Activated B cell treated with CpG ODN at 0.5 μM for 24 hours (primary cell): ENCODE measurements around the gene BABAM2. TPM values are rescaled to one million over a fixed set of nuclear protein-coding genes. Genes with fewer than 3 reads are reported as not detected.

Experiments
- ATAC-seq: fragments of 200-7000 bp; cut with Tn5 transposase; one replicate; pipeline ENCODE4 v1.10.0; 2021; ENCODE audit warnings: low read depth, mild to moderate bottlenecking, moderate library complexity
- CTCF ChIA-PET: fragments of 350-600 bp; sonication (Branson Sonifier 250); formaldehyde crosslinking; loops from one replicate; lab custom pipeline; 2021; ENCODE audit warnings: antibody characterized with exemption; lab: Charles Lee
- POLR2A ChIA-PET: fragments of 350-600 bp; sonication (Branson Sonifier 250); formaldehyde crosslinking; loops from one replicate; lab custom pipeline; 2021; ENCODE audit warnings: antibody characterized with exemption; lab: Charles Lee
- DNase-seq: peaks from one replicate; pipeline ENCODE4 v3.0.0; 2022
- H3K27ac Mint-ChIP-seq: one replicate; pipeline ENCODE4 v1.8.0; 2020; ENCODE audit warnings: mixed read lengths
- H3K27me3 Mint-ChIP-seq: one replicate; pipeline ENCODE4 v1.8.0; 2021; ENCODE audit warnings: mixed read lengths
- H3K36me3 Mint-ChIP-seq: one replicate; pipeline ENCODE4 v1.8.0; 2021; ENCODE audit warnings: low read depth, mixed read lengths
- H3K4me1 Mint-ChIP-seq: one replicate; pipeline ENCODE4 v1.8.0; 2021; ENCODE audit warnings: mixed read lengths
- H3K4me3 Mint-ChIP-seq: one replicate; pipeline ENCODE4 v1.8.0; 2020; ENCODE audit warnings: mild to moderate bottlenecking, mixed read lengths
- H3K9me3 Mint-ChIP-seq: one replicate; pipeline ENCODE4 v1.8.0; 2020; ENCODE audit warnings: mixed read lengths
- intact Hi-C: fragments of 100-400 bp; cut with micrococcal nuclease; formaldehyde crosslinking; loops from one replicate; pipeline ENCODE4 v1.15.1; 2024
- total RNA-seq: library from RNA; stranded (reverse); gene quantifications from 2 replicates; pipeline ENCODE4 v1.2.3, GENCODE V29; 2022
- TF ChIP-seq, protein P1 (sequence below): fragments of 200-600 bp; IDR thresholded peaks from one replicate; pipeline ENCODE4 v1.8.0; 2022; ENCODE audit warnings: antibody characterized with exemption, mild to moderate bottlenecking

The BABAM2 gene
- total RNA-seq, 1 donor from 2014 or later: 55.6 TPM

DNA sequence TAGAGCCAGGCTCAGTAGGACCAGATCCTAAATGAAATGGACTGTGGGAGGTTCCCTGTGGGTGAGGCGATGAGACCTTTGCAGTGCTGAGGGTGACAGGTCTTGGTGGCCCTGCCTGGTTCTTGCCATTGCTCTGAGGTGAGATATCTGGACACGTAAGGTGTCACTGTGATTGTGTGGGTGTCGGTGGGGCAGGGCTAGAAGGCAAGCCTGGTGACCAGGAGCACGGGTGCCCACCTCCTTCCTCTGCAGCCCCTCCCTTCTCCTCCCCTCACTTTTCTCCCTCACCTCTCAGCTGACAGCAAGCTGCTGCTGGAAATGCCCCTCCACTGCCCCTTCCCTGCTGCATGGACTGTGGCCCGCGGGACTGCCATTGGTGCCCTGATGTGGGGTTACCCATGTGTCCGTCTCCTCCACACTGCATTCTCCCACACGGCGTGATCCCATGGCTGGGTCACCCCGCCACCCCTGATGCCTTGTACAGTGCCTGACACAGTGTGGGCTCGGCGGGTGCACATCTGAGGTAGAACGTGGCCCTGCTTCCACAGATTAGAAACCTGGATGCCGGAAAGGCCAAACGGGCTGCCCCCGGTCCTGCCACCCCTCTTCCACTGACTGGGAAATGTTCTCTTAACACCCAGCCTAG lies 446.6 kb downstream of the BABAM2 start:
- intact Hi-C loops: no loop called here
- H3K27ac Mint-ChIP-seq: no peak overlapping the region
- TF ChIP-seq, protein P1, sequence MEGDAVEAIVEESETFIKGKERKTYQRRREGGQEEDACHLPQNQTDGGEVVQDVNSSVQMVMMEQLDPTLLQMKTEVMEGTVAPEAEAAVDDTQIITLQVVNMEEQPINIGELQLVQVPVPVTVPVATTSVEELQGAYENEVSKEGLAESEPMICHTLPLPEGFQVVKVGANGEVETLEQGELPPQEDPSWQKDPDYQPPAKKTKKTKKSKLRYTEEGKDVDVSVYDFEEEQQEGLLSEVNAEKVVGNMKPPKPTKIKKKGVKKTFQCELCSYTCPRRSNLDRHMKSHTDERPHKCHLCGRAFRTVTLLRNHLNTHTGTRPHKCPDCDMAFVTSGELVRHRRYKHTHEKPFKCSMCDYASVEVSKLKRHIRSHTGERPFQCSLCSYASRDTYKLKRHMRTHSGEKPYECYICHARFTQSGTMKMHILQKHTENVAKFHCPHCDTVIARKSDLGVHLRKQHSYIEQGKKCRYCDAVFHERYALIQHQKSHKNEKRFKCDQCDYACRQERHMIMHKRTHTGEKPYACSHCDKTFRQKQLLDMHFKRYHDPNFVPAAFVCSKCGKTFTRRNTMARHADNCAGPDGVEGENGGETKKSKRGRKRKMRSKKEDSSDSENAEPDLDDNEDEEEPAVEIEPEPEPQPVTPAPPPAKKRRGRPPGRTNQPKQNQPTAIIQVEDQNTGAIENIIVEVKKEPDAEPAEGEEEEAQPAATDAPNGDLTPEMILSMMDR: no peak
- H3K4me3 Mint-ChIP-seq: no peak overlapping the region
- ATAC-seq: no peak
- H3K36me3 Mint-ChIP-seq: peaks cover 14% of the 10 kb centered on the region
- ChIA-PET CTCF (no interaction called here), POLR2A (no interaction called here)
- DNase-seq: no peak
- H3K9me3 Mint-ChIP-seq: no peaks in the 10 kb centered on the region
- no peaks in the 10 kb centered on the region for H3K27me3 Mint-ChIP-seq
- no peaks in the 10 kb centered on the region for H3K4me1 Mint-ChIP-seq

DNA sequence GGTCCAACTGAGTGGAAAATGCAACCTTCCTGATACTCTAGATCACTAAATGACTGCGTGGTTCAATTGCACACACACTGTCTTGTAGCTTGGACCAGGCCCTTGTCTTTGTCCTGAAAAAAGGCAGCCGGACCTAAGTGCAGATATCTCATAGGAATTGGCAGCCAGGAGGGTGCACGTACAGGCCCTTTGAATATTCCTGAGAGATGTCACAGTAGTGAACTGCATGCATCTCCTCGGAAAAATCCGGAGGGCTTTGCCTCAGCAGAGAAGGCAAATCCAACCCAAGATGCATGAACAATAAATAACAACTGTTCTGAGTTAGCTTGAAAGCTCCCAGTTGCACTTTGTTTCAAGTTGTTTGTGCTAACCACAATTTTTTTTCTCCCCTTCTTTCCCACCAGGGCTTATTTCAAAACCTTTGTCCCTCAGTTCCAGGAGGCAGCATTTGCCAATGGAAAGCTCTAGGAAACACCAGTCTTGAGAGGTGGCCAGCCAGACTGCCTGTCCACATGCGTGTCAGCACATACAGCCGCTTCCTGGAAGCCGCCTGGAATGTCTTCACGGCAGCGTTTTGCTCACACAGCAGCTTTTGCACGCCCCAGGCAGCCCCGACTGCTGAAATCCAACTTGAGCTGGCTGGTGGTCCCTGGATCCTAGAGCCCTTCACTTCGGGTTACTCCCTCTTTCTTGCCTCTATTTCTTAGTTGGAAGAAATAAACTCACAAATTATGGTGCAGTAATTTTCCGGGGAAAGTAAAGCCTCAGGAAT lies 447.7 kb downstream of the BABAM2 start:
- Mint-ChIP-seq H3K4me1 (no peaks in the 10 kb centered on the region), H3K9me3 (no peaks in the 10 kb centered on the region), H3K27ac (no peak overlapping the region), H3K27me3 (no peaks in the 10 kb centered on the region), H3K36me3 (peaks cover 14% of the 10 kb centered on the region), H3K4me3 (no peak overlapping the region)
- ChIA-PET CTCF (no interaction called here), POLR2A (no interaction called here)
- ATAC-seq (no peak), DNase-seq (no peak)
- intact Hi-C loops: no loop called here
- TF ChIP-seq, protein P1: no peak

GRCh38 chr2:28338831-28339321 lies 448.3 kb downstream of the BABAM2 start:
- H3K9me3 Mint-ChIP-seq: no peaks in the 10 kb centered on the region
- H3K27ac Mint-ChIP-seq: no peak overlapping the region
- peaks cover 14% of the 10 kb centered on the region for H3K36me3 Mint-ChIP-seq
- no peak for ATAC-seq
- POLR2A ChIA-PET: no interaction called here
- no peak for DNase-seq
- no peaks in the 10 kb centered on the region for H3K27me3 Mint-ChIP-seq
- TF ChIP-seq, protein P1: no peak
- CTCF ChIA-PET: no interaction called here
- no peaks in the 10 kb centered on the region for H3K4me1 Mint-ChIP-seq
- H3K4me3 Mint-ChIP-seq: no peak overlapping the region
- intact Hi-C loops: no loop called here

DNA sequence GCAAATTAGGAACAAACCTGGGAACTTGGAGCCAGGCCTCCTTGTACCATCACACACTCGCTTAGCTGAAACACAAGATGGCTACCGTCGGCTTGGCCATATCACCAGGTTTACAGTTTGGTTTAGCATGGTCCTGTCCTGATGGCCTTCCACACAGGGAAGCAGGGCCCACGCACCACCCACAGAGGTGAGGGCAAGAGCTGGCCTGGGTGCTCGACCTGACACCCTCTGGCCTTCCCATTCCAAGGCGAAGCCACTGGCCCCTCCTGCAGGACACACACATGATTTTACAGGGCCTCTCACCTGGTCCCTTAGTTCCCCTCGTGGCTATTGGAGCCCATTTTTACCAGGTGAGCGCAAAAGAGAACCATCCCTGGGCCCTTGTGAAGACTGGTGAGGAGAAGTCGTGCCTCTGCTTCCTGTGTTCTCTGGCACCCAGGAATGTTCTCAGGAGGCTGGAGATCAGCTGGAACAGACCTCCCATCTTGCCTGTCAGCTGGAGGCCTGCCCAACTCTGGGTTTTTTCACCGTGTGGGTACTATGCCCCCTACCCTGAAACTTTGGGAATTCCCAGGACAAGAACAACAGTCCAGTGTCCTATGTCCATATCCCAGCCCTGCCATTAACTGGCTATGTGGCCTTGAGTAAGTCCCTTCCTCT lies 449.1 kb downstream of the BABAM2 start:
- Mint-ChIP-seq H3K27ac (no peak overlapping the region), H3K27me3 (no peaks in the 10 kb centered on the region), H3K4me3 (no peak overlapping the region), H3K4me1 (no peaks in the 10 kb centered on the region), H3K36me3 (peaks cover 14% of the 10 kb centered on the region), H3K9me3 (no peaks in the 10 kb centered on the region)
- ChIA-PET CTCF (no interaction called here), POLR2A (no interaction called here)
- TF ChIP-seq, protein P1: no peak
- DNase-seq (no peak), ATAC-seq (no peak)
- intact Hi-C loops: no loop called here
